HFFc6 (cell line): ENCODE measurements around the gene NUDT17. TPM values are rescaled to one million over a fixed set of nuclear protein-coding genes. Genes with fewer than 3 reads are reported as not detected.
"Not testable (repeated sequence)": the region's sequence is repeated elsewhere in the genome, so short reads cannot be mapped to it uniquely, and the experiment has no call there.

Experiments used
- DNase-seq: peaks from one replicate; pipeline ENCODE4 v3.0.0-alpha.2; 2018
- H3K27ac Mint-ChIP-seq: 2 replicates; pipeline ENCODE4 v1.8.0; 2020; ENCODE audit warnings: mild to moderate bottlenecking, mixed read lengths
- H3K27me3 Mint-ChIP-seq: 2 replicates; pipeline ENCODE4 v1.8.0; 2021; ENCODE audit warnings: mild to moderate bottlenecking, moderate library complexity, mixed read lengths; ENCODE audit not compliant: insufficient read depth
- H3K36me3 Mint-ChIP-seq: 2 replicates; pipeline ENCODE4 v1.8.0; 2021; ENCODE audit warnings: low read depth, mixed read lengths
- H3K4me1 Mint-ChIP-seq: 2 replicates; pipeline ENCODE4 v1.8.0; 2020; ENCODE audit warnings: low read depth, mixed read lengths
- H3K4me3 Mint-ChIP-seq: 2 replicates; pipeline ENCODE4 v1.8.0; 2020; ENCODE audit warnings: mild to moderate bottlenecking, moderate library complexity, mixed read lengths
- H3K9me3 Mint-ChIP-seq: 2 replicates; pipeline ENCODE4 v1.8.0; 2020; ENCODE audit warnings: mild to moderate bottlenecking, mixed read lengths
- total RNA-seq, 6 experiments: library from RNA; stranded (reverse); fragmentation: NEBNext Ultra II Directional; extraction: Animal tissue kit (Norgen Biotek cat#: 25700); gene quantifications; 2 replicates in 1 of 6; 3 replicates in 5 of 6; pipeline ENCODE4 v1.2.3, GENCODE V29; 2021
- TF ChIP-seq, protein P1 (sequence below): fragments of 200-600 bp; sonication (generic); IDR thresholded peaks from 2 replicates; pipeline ENCODE4 v1.5.0; 2021; ENCODE audit warnings: antibody characterized with exemption, mild to moderate bottlenecking

The NUDT17 gene
- total RNA-seq, 6 experiments from 2014 or later, result 2.4 to 4.5 (median 3.6) TPM

DNA sequence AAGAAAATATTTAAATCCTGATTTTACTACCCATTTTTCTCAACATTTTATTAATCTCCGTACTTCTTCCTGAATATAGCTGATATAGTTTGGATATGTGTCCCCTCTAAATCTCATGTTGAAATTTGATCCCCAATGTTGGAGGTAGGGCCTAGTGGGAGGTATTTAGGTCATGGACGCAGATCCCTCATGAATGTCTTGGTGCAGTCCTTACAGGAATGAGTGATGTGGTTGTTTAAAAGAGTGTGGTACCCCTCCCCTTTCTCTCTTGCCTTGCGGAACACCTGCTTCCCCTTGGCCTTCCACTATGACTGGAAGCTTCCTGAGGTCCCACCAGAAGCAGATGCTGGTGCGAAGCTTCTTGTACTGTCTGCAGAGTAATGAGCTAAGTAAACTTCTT, 39.0 kb upstream of the NUDT17 start:
- H3K9me3 Mint-ChIP-seq, result no peaks in the 10 kb centered on the region
- DNase-seq, result no peak
- TF ChIP-seq, protein P1, sequence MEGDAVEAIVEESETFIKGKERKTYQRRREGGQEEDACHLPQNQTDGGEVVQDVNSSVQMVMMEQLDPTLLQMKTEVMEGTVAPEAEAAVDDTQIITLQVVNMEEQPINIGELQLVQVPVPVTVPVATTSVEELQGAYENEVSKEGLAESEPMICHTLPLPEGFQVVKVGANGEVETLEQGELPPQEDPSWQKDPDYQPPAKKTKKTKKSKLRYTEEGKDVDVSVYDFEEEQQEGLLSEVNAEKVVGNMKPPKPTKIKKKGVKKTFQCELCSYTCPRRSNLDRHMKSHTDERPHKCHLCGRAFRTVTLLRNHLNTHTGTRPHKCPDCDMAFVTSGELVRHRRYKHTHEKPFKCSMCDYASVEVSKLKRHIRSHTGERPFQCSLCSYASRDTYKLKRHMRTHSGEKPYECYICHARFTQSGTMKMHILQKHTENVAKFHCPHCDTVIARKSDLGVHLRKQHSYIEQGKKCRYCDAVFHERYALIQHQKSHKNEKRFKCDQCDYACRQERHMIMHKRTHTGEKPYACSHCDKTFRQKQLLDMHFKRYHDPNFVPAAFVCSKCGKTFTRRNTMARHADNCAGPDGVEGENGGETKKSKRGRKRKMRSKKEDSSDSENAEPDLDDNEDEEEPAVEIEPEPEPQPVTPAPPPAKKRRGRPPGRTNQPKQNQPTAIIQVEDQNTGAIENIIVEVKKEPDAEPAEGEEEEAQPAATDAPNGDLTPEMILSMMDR, result no peak
- peaks cover 8% of the 10 kb centered on the region; the same call in 1 of the 2 replicates for H3K36me3 Mint-ChIP-seq
- no peak overlapping the region for H3K4me3 Mint-ChIP-seq
- H3K27me3 Mint-ChIP-seq, result no peaks in the 10 kb centered on the region
- H3K4me1 Mint-ChIP-seq, result peaks cover 57% of the 10 kb centered on the region
- H3K27ac Mint-ChIP-seq, result no peak overlapping the region

DNA sequence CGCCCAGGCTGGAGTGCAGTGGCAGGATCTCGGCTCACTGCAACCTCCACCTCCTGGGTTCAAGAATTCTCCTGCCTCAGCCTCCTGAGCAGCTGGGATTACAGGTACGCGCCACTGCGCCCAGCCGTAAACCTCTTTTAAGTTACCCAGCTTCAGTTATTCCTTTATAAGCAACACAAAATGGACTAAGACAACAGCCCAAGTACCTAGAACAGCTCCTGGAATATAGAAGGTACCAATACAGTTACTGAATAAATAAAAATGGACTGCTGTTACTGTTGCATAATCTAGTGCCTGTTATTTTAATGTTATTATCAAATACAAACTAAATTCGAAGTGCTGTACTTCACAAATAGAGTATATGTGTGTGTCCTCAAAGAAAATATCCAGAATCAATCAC, 38.6 kb upstream of the NUDT17 start:
- peaks cover 52% of the 10 kb centered on the region for H3K4me1 Mint-ChIP-seq
- TF ChIP-seq, protein P1, result no peak
- no peak overlapping the region for H3K27ac Mint-ChIP-seq
- no peaks in the 10 kb centered on the region for H3K9me3 Mint-ChIP-seq
- H3K4me3 Mint-ChIP-seq, result no peak overlapping the region
- no peak for DNase-seq
- peaks cover 4% of the 10 kb centered on the region; the same call in 1 of the 2 replicates for H3K36me3 Mint-ChIP-seq
- no peaks in the 10 kb centered on the region for H3K27me3 Mint-ChIP-seq

DNA sequence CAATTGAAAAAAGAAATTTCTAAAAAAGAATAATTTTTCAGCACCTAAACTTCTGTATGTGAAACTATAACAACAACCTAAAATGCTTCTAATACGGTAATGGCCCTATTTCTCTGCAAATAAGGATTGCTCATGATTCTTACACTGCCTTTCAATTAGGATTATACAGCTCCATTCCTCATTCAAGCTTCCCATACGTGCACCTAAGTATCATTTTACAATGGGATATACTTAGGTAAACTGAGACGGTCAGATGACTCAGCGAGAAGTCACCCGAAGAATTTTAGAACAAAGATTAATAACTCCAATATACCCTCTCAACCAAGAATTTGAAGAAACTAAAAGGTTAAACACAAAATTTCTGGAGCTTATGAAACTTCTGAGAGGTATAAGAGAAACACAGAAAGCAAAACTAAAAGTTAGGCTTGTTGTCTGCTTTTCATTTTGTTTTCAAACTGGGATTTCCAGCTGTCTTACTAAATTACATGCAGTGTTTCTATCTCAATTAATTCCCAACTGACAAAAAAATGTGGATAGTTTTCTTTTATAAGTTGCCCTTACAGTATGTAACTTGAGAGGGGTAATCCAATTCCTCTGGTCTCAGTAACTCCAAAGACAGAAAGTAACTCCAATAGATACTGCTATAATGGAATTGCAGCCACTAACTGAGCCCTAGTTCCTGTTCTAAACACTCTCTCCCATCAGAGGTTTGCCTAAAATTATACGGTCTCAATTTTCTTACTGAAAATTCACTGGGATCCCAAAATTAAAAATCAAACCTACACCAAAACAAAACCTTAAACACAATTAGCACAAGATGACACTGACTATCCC, 32.2 kb upstream of the NUDT17 start:
- H3K27me3 Mint-ChIP-seq, H3K4me1 Mint-ChIP-seq, DNase-seq, H3K36me3 Mint-ChIP-seq, H3K27ac Mint-ChIP-seq, H3K9me3 Mint-ChIP-seq: not testable (repeated sequence)
- H3K4me3 Mint-ChIP-seq, result peak overlapping the region; percentile 61

DNA sequence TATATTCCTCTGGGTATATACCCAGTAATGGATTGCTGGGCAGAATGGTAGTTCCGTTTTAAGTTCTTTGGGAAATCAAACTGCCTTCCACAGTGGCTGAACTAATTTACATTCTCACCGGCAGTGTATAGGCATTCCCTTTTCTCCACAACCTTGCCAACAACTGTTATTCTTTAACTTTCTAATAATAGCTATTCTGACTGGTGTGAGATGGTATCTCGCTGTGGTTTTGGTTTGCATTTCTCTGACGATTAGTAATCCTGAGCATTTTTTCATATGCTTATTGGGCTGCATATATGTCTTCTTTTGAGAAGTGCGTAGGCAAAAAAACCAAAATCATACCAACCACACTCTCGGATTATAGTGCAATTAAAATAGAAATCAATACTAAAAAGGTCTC, 27.3 kb upstream of the NUDT17 start:
- H3K27ac Mint-ChIP-seq, result peak overlapping the region; percentile 61; the same call in 1 of the 2 replicates
- H3K27me3 Mint-ChIP-seq, H3K36me3 Mint-ChIP-seq, H3K9me3 Mint-ChIP-seq, H3K4me1 Mint-ChIP-seq, H3K4me3 Mint-ChIP-seq: not testable (repeated sequence)
- peak; percentile 81 for DNase-seq

DNA sequence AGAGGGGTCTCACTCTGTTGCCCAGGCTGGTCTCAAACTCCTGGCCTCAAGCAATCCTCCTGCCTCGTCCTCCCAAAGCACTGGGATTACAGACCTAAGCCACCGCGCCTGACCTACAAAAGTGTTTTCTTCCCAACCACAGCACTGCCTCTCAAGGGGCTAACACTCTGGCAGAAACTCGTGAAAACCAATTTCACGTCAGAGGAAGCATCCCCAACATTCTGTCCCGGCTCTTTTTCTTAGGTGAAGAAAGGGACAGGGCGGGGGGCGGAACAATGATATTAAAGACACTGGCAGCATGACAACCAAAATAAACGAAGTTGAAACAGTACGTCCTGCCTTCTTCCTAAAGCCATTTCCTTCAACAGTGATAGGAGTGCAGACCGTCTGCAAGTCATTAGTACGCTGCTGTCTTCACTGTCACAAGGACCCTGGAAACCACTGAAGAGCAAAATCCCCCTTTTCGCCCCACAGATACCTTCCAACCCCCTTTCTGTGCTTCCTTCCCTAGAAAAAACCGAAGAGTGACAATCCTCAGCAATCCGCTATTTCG, 22.6 kb upstream of the NUDT17 start:
- not testable (repeated sequence) for H3K27me3 Mint-ChIP-seq, H3K9me3 Mint-ChIP-seq, DNase-seq, H3K4me3 Mint-ChIP-seq, H3K27ac Mint-ChIP-seq
- peaks cover 25% of the 10 kb centered on the region for H3K36me3 Mint-ChIP-seq
- peaks cover 21% of the 10 kb centered on the region for H3K4me1 Mint-ChIP-seq

DNA sequence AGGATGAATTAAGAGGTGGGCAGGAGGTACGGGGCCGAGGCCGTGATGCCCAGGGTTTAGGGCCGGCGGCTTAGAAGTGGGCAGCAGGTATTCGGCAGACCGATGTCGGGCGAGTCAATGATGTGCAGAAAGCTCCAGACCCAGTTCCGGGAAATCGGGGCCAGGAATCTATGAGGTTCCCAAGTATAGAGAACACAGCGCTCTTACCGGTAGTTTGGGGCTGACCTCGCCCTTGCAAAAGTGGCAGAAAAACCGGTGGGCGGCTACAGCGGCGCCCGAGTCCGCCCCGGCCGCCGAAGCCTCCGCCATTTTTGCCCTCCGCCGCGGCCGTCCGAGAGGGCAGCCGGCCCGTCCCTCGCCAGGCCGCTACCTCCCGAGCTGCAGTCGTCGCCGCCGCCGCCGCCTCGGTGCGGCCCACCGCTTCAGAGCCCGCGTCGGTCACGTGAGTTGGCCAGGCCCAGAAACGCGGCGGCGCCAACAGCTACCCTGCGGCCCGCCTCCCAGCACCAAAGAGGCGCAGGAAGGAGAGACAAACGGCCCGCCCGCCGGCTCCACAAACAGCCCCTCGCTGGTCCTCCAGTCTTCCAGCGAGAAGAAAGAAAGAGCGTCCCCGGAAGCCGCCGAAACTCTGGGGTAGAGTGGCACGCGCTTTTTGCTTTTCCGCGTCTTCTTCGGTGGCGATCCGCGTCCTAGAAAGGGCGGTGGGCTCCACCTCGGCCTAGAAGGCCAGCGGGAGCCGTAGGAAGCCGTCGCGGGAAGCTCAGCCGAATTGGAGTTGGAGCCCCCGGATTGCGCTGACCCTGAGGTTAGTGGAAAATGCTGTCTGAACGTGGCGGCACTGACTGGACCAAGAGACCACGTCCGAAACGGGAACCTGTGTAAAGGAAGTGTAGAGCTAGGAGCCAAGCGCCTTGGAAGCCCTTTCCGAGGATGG, 21.6 kb upstream of the NUDT17 start, which contains the start of the genes POLR3C and RNF115:
Gene POLR3C (plus strand): TSS at position 636 of the 934 bp plus-strand sequence. CDS start 1,577 bp downstream, outside the sequence.
Gene RNF115 (minus strand): TSS at position 531 of the 934 bp plus-strand sequence. CDS start 222 bp downstream, at position 309.
- TF ChIP-seq, protein P1, result no peak
- peaks cover 30% of the 10 kb centered on the region for H3K4me1 Mint-ChIP-seq
- H3K9me3 Mint-ChIP-seq, result no peaks in the 10 kb centered on the region
- H3K36me3 Mint-ChIP-seq, result peaks cover 34% of the 10 kb centered on the region
- peaks cover 4% of the 10 kb centered on the region; the same call in 1 of the 2 replicates for H3K27me3 Mint-ChIP-seq
- peak; percentile 90 for DNase-seq
- H3K4me3 Mint-ChIP-seq, result peak within 1 kb of the TSS; percentile 95
- peak within 1 kb of the TSS; percentile 97 for H3K27ac Mint-ChIP-seq
